GM23248 (cell line): ENCODE data around the gene C1R.

Experiments
- EZH2 ChIP-seq: fragments of 200-600 bp; sonication (generic); IDR thresholded peaks from 2 replicates; pipeline ENCODE4 v1.6.1; 2018; ENCODE audit warnings: antibody characterized with exemption, mild to moderate bottlenecking; ENCODE audit not compliant: insufficient read depth, poor library complexity, severe bottlenecking
- EZH2phosphoT487 ChIP-seq: fragments of 200-600 bp; sonication (generic); IDR thresholded peaks from 2 replicates; pipeline ENCODE4 v1.6.1; 2018; ENCODE audit warnings: antibody characterized with exemption, moderate library complexity, mild to moderate bottlenecking, low read depth; ENCODE audit not compliant: insufficient read depth

DNA sequence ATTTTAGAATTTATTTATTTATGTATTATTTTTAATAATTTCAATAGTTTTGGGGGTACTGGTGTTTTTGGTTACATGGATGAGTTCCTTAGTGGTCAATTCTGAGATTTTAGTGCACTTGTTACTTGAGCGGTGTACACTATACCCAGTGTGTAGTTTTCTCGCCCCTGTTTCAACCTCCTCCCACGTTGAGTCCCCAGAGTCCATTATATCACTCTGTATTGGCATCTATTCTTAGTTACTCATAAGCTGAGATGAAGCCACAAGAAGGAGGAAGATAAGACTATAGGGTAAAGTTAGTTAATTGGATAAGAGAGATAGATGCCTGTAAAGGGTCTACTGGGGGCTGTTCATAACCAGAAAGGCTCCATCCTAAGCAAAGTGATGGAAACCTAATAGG, 27.7 kb downstream of the C1R start:
- TF ChIP-seq EZH2phosphoT487 = no peak
- no peak for TF ChIP-seq EZH2
